HEK293 (cell line): Measurements from ENCODE around the gene CDH23.

Experiments
- CTCF ChIP-seq: fragments of 450-650 bp; formaldehyde crosslinking; IDR thresholded peaks from 2 replicates; pipeline ENCODE4 v1.5.1; 2016; ENCODE audit warnings: missing biosample characterization, missing genetic modification characterization
- SALL2 ChIP-seq: fragments of 450-650 bp; formaldehyde crosslinking; IDR thresholded peaks from 2 replicates; pipeline ENCODE4 v1.5.0; 2017; ENCODE audit warnings: missing biosample characterization, mild to moderate bottlenecking, missing genetic modification characterization, borderline replicate concordance
- TCF7L2 ChIP-seq: IDR thresholded peaks from 2 replicates; pipeline ENCODE4 v1.6.1; 2011; ENCODE audit warnings: low read depth, mild to moderate bottlenecking, inconsistent platforms, low read length, moderate library complexity, borderline replicate concordance
- YY1 ChIP-seq: fragments of 450-650 bp; formaldehyde crosslinking; IDR thresholded peaks from 2 replicates; pipeline ENCODE4 v1.5.1; 2018; ENCODE audit warnings: missing biosample characterization, missing genetic modification characterization
- ZNF10 ChIP-seq: fragments of 450-650 bp; formaldehyde crosslinking; IDR thresholded peaks from 2 replicates; pipeline ENCODE4 v1.5.1; 2017; ENCODE audit warnings: missing biosample characterization, missing genetic modification characterization
- ZNF211 ChIP-seq: fragments of 450-650 bp; formaldehyde crosslinking; IDR thresholded peaks from 2 replicates; pipeline ENCODE4 v1.5.1; 2016; ENCODE audit warnings: low read depth, missing biosample characterization, missing genetic modification characterization
- ZNF274 ChIP-seq, 2 experiments: fragments of 200-500 bp in 1 of 2; fragments of 450-650 bp in 1 of 2; sonication (Bioruptor generic) in 1 of 2; formaldehyde crosslinking in 1 of 2; IDR thresholded peaks; 2 replicates each; pipeline versions ENCODE4 v1.5.1 to v1.6.1; 2014 to 2016; ENCODE audit warnings: borderline replicate concordance in 1 of 2, inconsistent platforms in 1 of 2, low read length in 1 of 2, missing biosample characterization in 1 of 2, missing genetic modification characterization in 1 of 2
- TF ChIP-seq, protein P1 (sequence below): fragments of 450-650 bp; formaldehyde crosslinking; IDR thresholded peaks from 2 replicates; pipeline ENCODE4 v1.5.1; 2016; ENCODE audit warnings: missing biosample characterization, missing genetic modification characterization

- no peak for TF ChIP-seq CTCF (tag by site-specific recombination)
- no peak for TF ChIP-seq ZNF274 (IDR thresholded peaks at IDR 0.05; ENCODE audit: low read length)
- TF ChIP-seq ZNF274 (tag by site-specific recombination; IDR thresholded peaks at IDR 0.05; ENCODE audit: borderline replicate concordance) = no peak
- TF ChIP-seq ZNF211 (tag by site-specific recombination) = no peak
- TF ChIP-seq ZNF10 = no peak
- TF ChIP-seq YY1 (tag by site-specific recombination) = no peak
- no peak for TF ChIP-seq SALL2
- no peak for TF ChIP-seq TCF7L2
- TF ChIP-seq, protein P1, sequence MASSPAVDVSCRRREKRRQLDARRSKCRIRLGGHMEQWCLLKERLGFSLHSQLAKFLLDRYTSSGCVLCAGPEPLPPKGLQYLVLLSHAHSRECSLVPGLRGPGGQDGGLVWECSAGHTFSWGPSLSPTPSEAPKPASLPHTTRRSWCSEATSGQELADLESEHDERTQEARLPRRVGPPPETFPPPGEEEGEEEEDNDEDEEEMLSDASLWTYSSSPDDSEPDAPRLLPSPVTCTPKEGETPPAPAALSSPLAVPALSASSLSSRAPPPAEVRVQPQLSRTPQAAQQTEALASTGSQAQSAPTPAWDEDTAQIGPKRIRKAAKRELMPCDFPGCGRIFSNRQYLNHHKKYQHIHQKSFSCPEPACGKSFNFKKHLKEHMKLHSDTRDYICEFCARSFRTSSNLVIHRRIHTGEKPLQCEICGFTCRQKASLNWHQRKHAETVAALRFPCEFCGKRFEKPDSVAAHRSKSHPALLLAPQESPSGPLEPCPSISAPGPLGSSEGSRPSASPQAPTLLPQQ (tag by site-specific recombination) = no peak
Measured at GRCh38 chr10:71419750-71420149, 23.0 kb downstream of the CDH23 start.
